ENCODE data around the gene CMSS1. TPM values are rescaled to one million over a fixed set of nuclear protein-coding genes. Genes with fewer than 3 reads are reported as not detected.

The CMSS1 gene
- total and polyA plus RNA-seq, 4 experiments from 2014 or later, result 18.3 to 29.4 (median 21.9) TPM

DNA sequence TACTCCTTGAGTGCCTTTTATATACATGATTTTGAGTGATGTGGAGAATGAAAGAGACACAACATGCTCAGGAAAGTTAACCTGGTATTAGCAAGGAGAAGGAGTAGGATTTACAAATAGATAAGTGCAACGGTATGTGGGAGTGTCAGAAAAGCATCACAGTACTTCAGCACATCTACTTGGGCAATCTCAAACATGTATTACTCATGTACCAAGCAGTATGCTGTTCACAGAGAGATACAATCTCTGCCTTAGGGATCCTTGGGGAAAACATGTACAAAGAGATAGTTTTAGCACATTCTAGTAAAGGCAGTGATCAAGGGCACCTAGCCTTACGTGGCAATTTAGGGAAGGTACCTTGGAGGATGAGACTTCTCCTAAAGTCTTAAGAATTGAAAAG is 150.1 kb downstream of the CMSS1 start:
- Mint-ChIP-seq H3K27ac (no peak overlapping the region), H3K4me3 (no peak overlapping the region)
- intact Hi-C loops (cut with micrococcal nuclease), result no loop called here

DNA sequence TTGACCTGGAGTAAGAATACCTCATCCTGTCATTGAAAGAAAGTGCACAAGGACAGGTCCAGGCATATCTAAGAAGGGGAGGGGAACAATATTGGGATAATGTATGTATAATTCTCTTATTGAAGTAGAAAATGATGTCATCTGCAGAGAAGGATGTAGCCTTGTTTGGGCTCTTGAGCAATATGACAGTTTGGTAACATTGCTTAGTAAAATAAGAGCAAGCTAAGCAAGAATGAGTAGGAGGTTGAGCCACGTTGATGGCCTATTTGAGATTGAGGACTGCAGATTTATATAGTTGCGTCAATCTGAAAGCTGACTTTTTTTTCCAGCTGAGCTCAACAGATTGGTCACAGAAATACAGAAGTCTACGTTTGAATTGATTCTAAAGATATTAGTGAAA is 151.5 kb downstream of the CMSS1 start:
- no peaks in the 10 kb centered on the region for H3K27me3 ChIP-seq (ENCODE audit: insufficient read depth, low read length)
- ChIA-PET CTCF (ENCODE audit: partially characterized antibody) (no interaction called here), POLR2A (ENCODE audit: partially characterized antibody) (no interaction called here)
- Mint-ChIP-seq H3K27ac (no peak overlapping the region), H3K4me3 (no peak overlapping the region), H3K27me3 (no peaks in the 10 kb centered on the region), H3K4me1 (peaks cover 0 to 6% (median 5%) of the 10 kb centered on the region in 4 donors), H3K9me3 (no peaks in the 10 kb centered on the region), H3K36me3 (no peaks in the 10 kb centered on the region)
- no peaks in the 10 kb centered on the region for H3K9me3 ChIP-seq (ENCODE audit: control insufficient read depth in 1 of 2, low read length in 2 of 2)
- H3K27ac ChIP-seq (ENCODE audit: low read depth, low read length), result no peak overlapping the region
- intact Hi-C loops (cut with micrococcal nuclease), result no loop called here
- H3K4me1 ChIP-seq (ENCODE audit: insufficient read depth, low read length), result no peaks in the 10 kb centered on the region
- no peak for DNase-seq
- H3K4me3 ChIP-seq (ENCODE audit: low read length in 2 of 2), result no peak overlapping the region
- H3K36me3 ChIP-seq (ENCODE audit: insufficient read depth, low read length), result no peaks in the 10 kb centered on the region

More for the DNA sequence above, 150.1 kb downstream of the CMSS1 start:
- no peaks in the 10 kb centered on the region for H3K27me3 Mint-ChIP-seq
- Histone ChIP-seq H3K9me3 (ENCODE audit: control insufficient read depth in 1 of 2, low read length in 2 of 2) (no peaks in the 10 kb centered on the region), H3K4me1 (ENCODE audit: insufficient read depth, low read length) (no peaks in the 10 kb centered on the region), H3K27ac (ENCODE audit: low read depth, low read length) (no peak overlapping the region), H3K27me3 (ENCODE audit: insufficient read depth, low read length) (no peaks in the 10 kb centered on the region), H3K4me3 (ENCODE audit: low read length in 2 of 2) (no peak overlapping the region), H3K36me3 (ENCODE audit: insufficient read depth, low read length) (no peaks in the 10 kb centered on the region)
- POLR2A ChIA-PET (ENCODE audit: partially characterized antibody), result no interaction called here
- H3K36me3 Mint-ChIP-seq, result peaks cover 0 to 7% of the 10 kb centered on the region in 2 donors
- peaks cover 0 to 6% (median 5%) of the 10 kb centered on the region in 4 donors for H3K4me1 Mint-ChIP-seq
- no peak for DNase-seq
- H3K9me3 Mint-ChIP-seq, result no peaks in the 10 kb centered on the region
- CTCF ChIA-PET (ENCODE audit: partially characterized antibody), result no interaction called here

DNA sequence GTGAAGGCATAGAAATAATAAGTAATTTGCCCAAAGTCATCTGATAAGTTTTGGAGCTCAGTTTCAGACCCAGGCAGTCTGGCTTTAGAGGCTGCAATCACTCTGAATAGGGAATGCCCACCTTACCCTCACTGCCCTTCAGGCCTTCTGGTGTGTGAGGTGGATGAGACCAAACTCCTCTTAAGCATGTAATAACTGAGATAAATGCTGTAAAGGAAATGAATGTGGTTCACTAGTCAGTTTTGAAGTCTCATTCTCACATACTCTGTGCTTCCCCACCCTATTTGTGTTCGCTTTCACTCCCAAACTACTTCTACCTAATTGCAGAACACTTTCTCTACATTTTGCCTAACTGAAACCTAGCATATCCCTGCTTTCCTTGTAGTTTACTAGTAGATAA is 152.5 kb downstream of the CMSS1 start:
- no peak overlapping the region for H3K4me3 Mint-ChIP-seq
- Histone ChIP-seq H3K27ac (ENCODE audit: low read depth, low read length) (no peak overlapping the region), H3K4me3 (ENCODE audit: low read length in 2 of 2) (no peak overlapping the region), H3K4me1 (ENCODE audit: insufficient read depth, low read length) (no peaks in the 10 kb centered on the region), H3K27me3 (ENCODE audit: insufficient read depth, low read length) (no peaks in the 10 kb centered on the region), H3K9me3 (ENCODE audit: control insufficient read depth in 1 of 2, low read length in 2 of 2) (no peaks in the 10 kb centered on the region), H3K36me3 (ENCODE audit: insufficient read depth, low read length) (no peaks in the 10 kb centered on the region)
- H3K27ac Mint-ChIP-seq, result no peak overlapping the region
- intact Hi-C loops (cut with micrococcal nuclease), result no loop called here
- H3K27me3 Mint-ChIP-seq, result no peaks in the 10 kb centered on the region
- peaks cover 0 to 6% (median 5%) of the 10 kb centered on the region in 4 donors for H3K4me1 Mint-ChIP-seq
- no peak for DNase-seq
- H3K9me3 Mint-ChIP-seq, result no peaks in the 10 kb centered on the region
- peaks cover 0 to 3% of the 10 kb centered on the region in 2 donors for H3K36me3 Mint-ChIP-seq
- POLR2A ChIA-PET (ENCODE audit: partially characterized antibody), result no interaction called here
- CTCF ChIA-PET (ENCODE audit: partially characterized antibody), result no interaction called here

DNA sequence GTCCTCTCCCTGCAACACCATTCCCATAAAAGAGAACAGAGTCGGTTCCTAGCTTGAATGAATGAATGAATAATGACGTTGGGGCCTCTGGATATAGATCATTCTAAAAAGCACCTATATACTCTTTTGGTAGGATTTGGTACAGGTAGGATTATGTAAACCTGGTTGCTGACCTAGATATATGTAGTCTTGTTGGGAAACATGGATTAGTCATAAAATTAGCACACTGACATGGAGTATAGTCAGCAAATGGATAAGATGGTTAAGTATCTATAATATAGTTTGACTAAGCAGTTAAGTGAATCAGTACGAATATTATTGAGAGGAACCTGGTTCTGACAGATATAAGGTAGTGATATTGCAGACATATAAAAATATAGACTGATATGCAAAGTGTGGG is 154.1 kb downstream of the CMSS1 start:
- H3K27ac Mint-ChIP-seq, result no peak overlapping the region
- Histone ChIP-seq H3K9me3 (ENCODE audit: control insufficient read depth in 1 of 2, low read length in 2 of 2) (no peaks in the 10 kb centered on the region), H3K27me3 (ENCODE audit: insufficient read depth, low read length) (no peaks in the 10 kb centered on the region), H3K27ac (ENCODE audit: low read depth, low read length) (no peak overlapping the region), H3K36me3 (ENCODE audit: insufficient read depth, low read length) (no peaks in the 10 kb centered on the region), H3K4me3 (ENCODE audit: low read length in 2 of 2) (no peak overlapping the region), H3K4me1 (ENCODE audit: insufficient read depth, low read length) (no peaks in the 10 kb centered on the region)
- intact Hi-C loops (cut with micrococcal nuclease), result no loop called here
- H3K4me1 Mint-ChIP-seq, result peaks cover 0 to 6% (median 5%) of the 10 kb centered on the region in 4 donors
- no peak for DNase-seq
- H3K4me3 Mint-ChIP-seq, result no peak overlapping the region
- H3K27me3 Mint-ChIP-seq, result no peaks in the 10 kb centered on the region
- peaks cover 0 to 2% (median under 1%) of the 10 kb centered on the region in 8 donors for H3K9me3 Mint-ChIP-seq
- CTCF ChIA-PET (ENCODE audit: partially characterized antibody), result no interaction called here
- peaks cover 0 to 9% of the 10 kb centered on the region in 2 donors for H3K36me3 Mint-ChIP-seq
- POLR2A ChIA-PET (ENCODE audit: partially characterized antibody), result no interaction called here

DNA sequence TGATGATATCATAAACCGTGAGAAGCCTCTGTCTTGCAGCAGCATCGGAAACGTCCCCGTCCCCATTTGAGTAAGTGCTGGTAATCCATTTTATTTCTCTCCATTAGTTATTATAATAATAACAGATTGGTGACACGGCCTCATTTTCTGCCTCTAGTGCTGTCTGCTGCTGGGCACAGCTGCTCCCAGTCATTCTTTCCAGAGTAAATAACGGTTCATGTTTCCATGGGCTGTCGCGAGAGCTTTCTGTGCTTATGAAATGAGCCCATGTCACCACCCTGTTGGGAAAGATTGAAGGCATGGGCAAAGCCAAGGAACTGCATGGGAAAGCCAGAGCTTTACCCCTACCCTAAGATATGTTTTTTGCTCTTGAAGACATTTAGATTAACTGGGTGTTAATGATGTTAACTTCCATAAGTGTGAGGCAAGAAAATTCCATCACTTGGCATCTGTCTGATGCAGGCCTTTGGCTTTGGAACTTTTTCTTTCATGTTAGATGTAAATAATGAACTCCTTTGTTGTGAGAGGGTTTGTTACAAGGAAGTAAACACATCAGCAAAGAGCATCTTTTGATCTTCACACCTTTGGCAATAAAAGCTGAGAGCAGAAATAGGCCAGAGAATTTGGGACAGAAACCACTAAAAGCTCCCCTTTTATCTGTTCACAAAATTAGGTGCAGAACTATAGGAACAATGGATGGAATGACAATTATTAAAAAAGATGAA is 154.9 kb downstream of the CMSS1 start:
- intact Hi-C loops (cut with micrococcal nuclease), result no loop called here
- ChIA-PET CTCF (ENCODE audit: partially characterized antibody) (no interaction called here), POLR2A (ENCODE audit: partially characterized antibody) (no interaction called here)
- Mint-ChIP-seq H3K9me3 (peaks cover 0 to 9% (median under 1%) of the 10 kb centered on the region in 8 donors), H3K36me3 (peaks cover 0 to 16% of the 10 kb centered on the region in 2 donors), H3K4me3 (no peak overlapping the region), H3K4me1 (peaks cover 0 to 6% (median 5%) of the 10 kb centered on the region in 4 donors), H3K27ac (no peak overlapping the region), H3K27me3 (no peaks in the 10 kb centered on the region)
- no peak overlapping the region for H3K27ac ChIP-seq (ENCODE audit: low read depth, low read length)
- no peak for DNase-seq
- no peaks in the 10 kb centered on the region for H3K9me3 ChIP-seq (ENCODE audit: control insufficient read depth in 1 of 2, low read length in 2 of 2)
- no peaks in the 10 kb centered on the region for H3K4me1 ChIP-seq (ENCODE audit: insufficient read depth, low read length)
- no peak overlapping the region for H3K4me3 ChIP-seq (ENCODE audit: low read length in 2 of 2)
- no peaks in the 10 kb centered on the region for H3K27me3 ChIP-seq (ENCODE audit: insufficient read depth, low read length)
- H3K36me3 ChIP-seq (ENCODE audit: insufficient read depth, low read length), result no peaks in the 10 kb centered on the region

DNA sequence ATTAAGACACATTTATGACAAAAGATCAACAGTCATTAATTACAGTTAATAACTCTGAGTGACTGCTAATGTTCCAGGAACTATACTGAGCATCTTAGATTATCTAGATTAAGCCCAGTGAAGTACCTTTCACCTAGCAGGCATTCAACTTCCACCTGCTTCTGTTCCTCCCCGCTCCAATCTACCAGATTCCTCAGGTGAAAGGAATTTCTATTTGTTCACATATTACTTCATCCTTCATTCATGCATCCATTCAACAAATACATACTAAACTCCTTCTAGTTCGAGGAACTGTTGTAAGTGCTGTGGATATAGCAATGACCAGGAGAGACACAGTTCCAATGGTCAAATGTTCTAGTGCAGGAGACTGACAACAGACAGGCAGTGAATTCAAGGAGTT is 157.3 kb downstream of the CMSS1 start:
- ChIA-PET POLR2A (ENCODE audit: partially characterized antibody) (no interaction called here), CTCF (ENCODE audit: partially characterized antibody) (no interaction called here)
- H3K36me3 ChIP-seq (ENCODE audit: insufficient read depth, low read length), result no peaks in the 10 kb centered on the region
- no peak overlapping the region for H3K4me3 Mint-ChIP-seq
- intact Hi-C loops (cut with micrococcal nuclease), result no loop called here
- no peaks in the 10 kb centered on the region for H3K4me1 Mint-ChIP-seq
- no peaks in the 10 kb centered on the region for H3K4me1 ChIP-seq (ENCODE audit: insufficient read depth, low read length)
- H3K27ac ChIP-seq (ENCODE audit: low read depth, low read length), result no peak overlapping the region
- H3K4me3 ChIP-seq (ENCODE audit: low read length in 2 of 2), result no peak overlapping the region
- H3K27me3 Mint-ChIP-seq, result no peaks in the 10 kb centered on the region
- H3K9me3 Mint-ChIP-seq, result peaks cover 0 to 9% (median under 1%) of the 10 kb centered on the region in 8 donors
- DNase-seq, result no peak
- peaks cover 0 to 16% of the 10 kb centered on the region in 2 donors for H3K36me3 Mint-ChIP-seq
- H3K27ac Mint-ChIP-seq, result no peak overlapping the region
- no peaks in the 10 kb centered on the region for H3K27me3 ChIP-seq (ENCODE audit: insufficient read depth, low read length)
- no peaks in the 10 kb centered on the region for H3K9me3 ChIP-seq (ENCODE audit: control insufficient read depth in 1 of 2, low read length in 2 of 2)

DNA sequence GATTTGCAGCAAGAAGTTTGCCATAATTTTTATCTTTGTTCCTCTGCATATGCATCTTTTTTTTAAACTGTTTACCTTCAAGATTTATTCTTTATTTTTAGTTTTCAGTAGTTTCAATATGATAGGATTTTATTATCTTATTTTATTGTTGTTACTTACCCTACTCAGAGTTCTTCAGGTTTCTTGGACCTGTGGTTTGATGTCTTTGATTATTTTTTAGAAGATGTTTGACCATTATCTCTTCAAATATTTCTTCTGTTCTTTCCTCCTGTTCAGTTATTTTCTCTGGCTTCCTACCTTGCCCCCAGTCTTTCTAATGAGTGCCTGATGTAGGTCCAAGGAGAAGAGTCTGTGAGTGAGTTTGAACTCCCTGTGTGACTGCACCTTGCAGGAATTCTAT is 158.9 kb downstream of the CMSS1 start:
- no peaks in the 10 kb centered on the region for H3K4me1 ChIP-seq (ENCODE audit: insufficient read depth, low read length)
- no peaks in the 10 kb centered on the region for H3K4me1 Mint-ChIP-seq
- intact Hi-C loops (cut with micrococcal nuclease), result no loop called here
- H3K36me3 ChIP-seq (ENCODE audit: insufficient read depth, low read length), result no peaks in the 10 kb centered on the region
- no peaks in the 10 kb centered on the region for H3K27me3 Mint-ChIP-seq
- H3K9me3 Mint-ChIP-seq, result peaks cover 0 to 9% (median under 1%) of the 10 kb centered on the region in 8 donors
- no peak overlapping the region for H3K4me3 Mint-ChIP-seq
- ChIA-PET CTCF (ENCODE audit: partially characterized antibody) (no interaction called here), POLR2A (ENCODE audit: partially characterized antibody) (no interaction called here)
- no peak for DNase-seq
- no peaks in the 10 kb centered on the region for H3K27me3 ChIP-seq (ENCODE audit: insufficient read depth, low read length)
- peaks cover 0 to 16% of the 10 kb centered on the region in 2 donors for H3K36me3 Mint-ChIP-seq
- no peaks in the 10 kb centered on the region for H3K9me3 ChIP-seq (ENCODE audit: control insufficient read depth in 1 of 2, low read length in 2 of 2)
- no peak overlapping the region for H3K4me3 ChIP-seq (ENCODE audit: low read length in 2 of 2)
- H3K27ac Mint-ChIP-seq, result no peak overlapping the region
- no peak overlapping the region for H3K27ac ChIP-seq (ENCODE audit: low read depth, low read length)

All from CD4-positive, alpha-beta memory T cell (primary cell).